Raji (cell line): ENCODE measurements around the gene R3HDML.

Experiments used
- POLR2A ChIP-seq: IDR thresholded peaks from 2 replicates; pipeline ENCODE4 v1.6.1; 2011; ENCODE audit warnings: low read depth, low read length, control low read depth; ENCODE audit not compliant: insufficient read depth

The R3HDML gene

GRCh38 chr20:44390280-44390679, 53.4 kb downstream of the R3HDML start:
- TF ChIP-seq POLR2A, result no peak

- TF ChIP-seq POLR2A, result no peak
Observed at GRCh38 chr20:44392088-44392775, 55.4 kb downstream of the R3HDML start.

- TF ChIP-seq POLR2A, result no peak
Observed at GRCh38 chr20:44392776-44393607, 56.1 kb downstream of the R3HDML start.

GRCh38 chr20:44393608-44394451, 57.0 kb downstream of the R3HDML start:
- no peak for TF ChIP-seq POLR2A

- TF ChIP-seq POLR2A, result no peak
Observed at GRCh38 chr20:44394452-44394701, 57.5 kb downstream of the R3HDML start.

GRCh38 chr20:44394702-44395460, 58.0 kb downstream of the R3HDML start:
- no peak for TF ChIP-seq POLR2A

GRCh38 chr20:44395461-44396340, 58.9 kb downstream of the R3HDML start:
- no peak for TF ChIP-seq POLR2A

- TF ChIP-seq POLR2A, result no peak
Observed at GRCh38 chr20:44396369-44397130, 59.7 kb downstream of the R3HDML start.

GRCh38 chr20:44398335-44398734, 61.5 kb downstream of the R3HDML start:
- no peak for TF ChIP-seq POLR2A

- TF ChIP-seq POLR2A, result no peak
Observed at GRCh38 chr20:44399446-44399845, 62.6 kb downstream of the R3HDML start.

GRCh38 chr20:44400671-44400969, 63.8 kb downstream of the R3HDML start:
- no peak for TF ChIP-seq POLR2A
